ENCODE data around the gene MYO18B. TPM values are rescaled to one million over a fixed set of nuclear protein-coding genes. Genes with fewer than 3 reads are reported as not detected.

MYO18B gene
- total RNA-seq, 4 donors from 2014 or later: under 0.01 to 0.50 (median 0.13) TPM

GRCh38 chr22:25902402-25902801, 160.4 kb downstream of the MYO18B start:
- peaks cover 0 to 51% (median 0%) of the 10 kb centered on the region in 4 donors for H3K36me3 ChIP-seq
- intact Hi-C loops (cut with DNase I): no loop called here
- no peaks in the 10 kb centered on the region for H3K9me3 ChIP-seq
- DNase-seq (ENCODE audit: extremely low spot score): no peak
- H3K4me3 ChIP-seq: no peak overlapping the region
- 74% methylated on average over 8 of the region's 8 CpGs for WGBS
- no peaks in the 10 kb centered on the region for H3K4me1 ChIP-seq
- H3K27me3 ChIP-seq: peaks cover 0 to 18% (median 3%) of the 10 kb centered on the region in 4 donors
- TF ChIP-seq POLR2AphosphoS5 (IDR thresholded peaks at IDR 0.05) (no peak), POLR2A (IDR thresholded peaks at IDR 0.05; ENCODE audit: low read depth) (no peak), EP300 (IDR thresholded peaks at IDR 0.05) (no peak)
- TF ChIP-seq, protein P1, sequence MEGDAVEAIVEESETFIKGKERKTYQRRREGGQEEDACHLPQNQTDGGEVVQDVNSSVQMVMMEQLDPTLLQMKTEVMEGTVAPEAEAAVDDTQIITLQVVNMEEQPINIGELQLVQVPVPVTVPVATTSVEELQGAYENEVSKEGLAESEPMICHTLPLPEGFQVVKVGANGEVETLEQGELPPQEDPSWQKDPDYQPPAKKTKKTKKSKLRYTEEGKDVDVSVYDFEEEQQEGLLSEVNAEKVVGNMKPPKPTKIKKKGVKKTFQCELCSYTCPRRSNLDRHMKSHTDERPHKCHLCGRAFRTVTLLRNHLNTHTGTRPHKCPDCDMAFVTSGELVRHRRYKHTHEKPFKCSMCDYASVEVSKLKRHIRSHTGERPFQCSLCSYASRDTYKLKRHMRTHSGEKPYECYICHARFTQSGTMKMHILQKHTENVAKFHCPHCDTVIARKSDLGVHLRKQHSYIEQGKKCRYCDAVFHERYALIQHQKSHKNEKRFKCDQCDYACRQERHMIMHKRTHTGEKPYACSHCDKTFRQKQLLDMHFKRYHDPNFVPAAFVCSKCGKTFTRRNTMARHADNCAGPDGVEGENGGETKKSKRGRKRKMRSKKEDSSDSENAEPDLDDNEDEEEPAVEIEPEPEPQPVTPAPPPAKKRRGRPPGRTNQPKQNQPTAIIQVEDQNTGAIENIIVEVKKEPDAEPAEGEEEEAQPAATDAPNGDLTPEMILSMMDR (IDR thresholded peaks at IDR 0.05): no peak
- no peak overlapping the region for H3K27ac ChIP-seq (replicated peaks in 1 of 4)

- no peak overlapping the region for H3K27ac ChIP-seq (replicated peaks in 1 of 4)
- H3K4me3 ChIP-seq: no peak overlapping the region
- H3K4me1 ChIP-seq: no peaks in the 10 kb centered on the region
- H3K9me3 ChIP-seq: no peaks in the 10 kb centered on the region
- TF ChIP-seq EP300 (IDR thresholded peaks at IDR 0.05) (no peak), POLR2A (IDR thresholded peaks at IDR 0.05; ENCODE audit: low read depth) (no peak), POLR2AphosphoS5 (IDR thresholded peaks at IDR 0.05) (no peak)
- TF ChIP-seq, protein P1 (IDR thresholded peaks at IDR 0.05): no peak
- DNase-seq (ENCODE audit: extremely low spot score): no peak
- intact Hi-C loops (cut with DNase I): no loop called here
- WGBS: 39% methylated on average over 6 of the region's 6 CpGs
- peaks cover 0 to 27% (median 3%) of the 10 kb centered on the region in 4 donors for H3K27me3 ChIP-seq
- H3K36me3 ChIP-seq: peaks cover 0 to 51% (median 0%) of the 10 kb centered on the region in 4 donors
Measured at GRCh38 chr22:25903294-25903693, 161.3 kb downstream of the MYO18B start.

GRCh38 chr22:25908212-25908611, 166.2 kb downstream of the MYO18B start:
- TF ChIP-seq EP300 (IDR thresholded peaks at IDR 0.05) (no peak), POLR2A (IDR thresholded peaks at IDR 0.05; ENCODE audit: low read depth) (no peak), POLR2AphosphoS5 (IDR thresholded peaks at IDR 0.05) (no peak)
- TF ChIP-seq, protein P1 (IDR thresholded peaks at IDR 0.05): no peak
- H3K4me1 ChIP-seq: no peaks in the 10 kb centered on the region
- H3K27me3 ChIP-seq: peaks cover 0 to 32% (median 3%) of the 10 kb centered on the region in 4 donors
- intact Hi-C loops (cut with DNase I): no loop called here
- 87% methylated on average over 13 of the region's 13 CpGs for WGBS
- no peak for DNase-seq (ENCODE audit: extremely low spot score)
- H3K27ac ChIP-seq (replicated peaks in 1 of 4): no peak overlapping the region
- no peak overlapping the region for H3K4me3 ChIP-seq
- H3K36me3 ChIP-seq: peaks cover 0 to 57% (median 0%) of the 10 kb centered on the region in 4 donors
- H3K9me3 ChIP-seq: no peaks in the 10 kb centered on the region

- WGBS: 78% methylated on average over 2 of the region's 2 CpGs
- peaks cover 0 to 52% (median 0%) of the 10 kb centered on the region in 4 donors for H3K36me3 ChIP-seq
Measured at GRCh38 chr22:25908755-25909154, 166.8 kb downstream of the MYO18B start.

More at GRCh38 chr22:25908755-25909154, 166.8 kb downstream of the MYO18B start:
- Histone ChIP-seq H3K9me3 (no peaks in the 10 kb centered on the region), H3K4me1 (no peaks in the 10 kb centered on the region), H3K4me3 (no peak overlapping the region), H3K27me3 (peaks cover 0 to 29% (median under 1%) of the 10 kb centered on the region in 4 donors), H3K27ac (replicated peaks in 1 of 4) (no peak overlapping the region)
- TF ChIP-seq POLR2AphosphoS5 (IDR thresholded peaks at IDR 0.05): no peak
- no peak for TF ChIP-seq POLR2A (IDR thresholded peaks at IDR 0.05; ENCODE audit: low read depth)
- no peak for TF ChIP-seq EP300 (IDR thresholded peaks at IDR 0.05)
- TF ChIP-seq, protein P1 (IDR thresholded peaks at IDR 0.05): no peak
- no peak for DNase-seq (ENCODE audit: extremely low spot score)
- intact Hi-C loops (cut with DNase I): no loop called here

All from esophagus muscularis mucosa (tissue), 4 donors.